Keratinocyte (primary cell): Measurements from ENCODE around the gene SMAD6. TPM values are rescaled to one million over a fixed set of nuclear protein-coding genes. Genes with fewer than 3 reads are reported as not detected.

Source experiments
- DNase-seq: peaks from one replicate; pipeline ENCODE4 v3.0.0-alpha.2; 2011; ENCODE audit warnings: low read depth, missing footprints, low spot score
- FAIRE-seq: peaks from 2 replicates; lab custom pipeline; 2011; peaks lifted over from hg19 to GRCh38; lab: Jason Lieb, UNC
- H2AFZ ChIP-seq: 2 replicates; pipeline ENCODE4 v1.6.0; 2012; ENCODE audit warnings: low read length, control low read depth, inconsistent platforms; ENCODE audit not compliant: control insufficient read depth
- H3K27ac ChIP-seq: 2 replicates; pipeline ENCODE4 v1.5.1; 2011; ENCODE audit warnings: low read length; ENCODE audit not compliant: control insufficient read depth, insufficient read depth
- H3K27me3 ChIP-seq: 3 replicates; pipeline ENCODE4 v1.6.0; 2011; ENCODE audit warnings: low read length; ENCODE audit not compliant: control insufficient read depth, insufficient read depth; ENCODE audit errors: extremely low read depth
- H3K36me3 ChIP-seq, 2 experiments: 2 replicates in 1 of 2; 3 replicates in 1 of 2; pipeline ENCODE4 v1.5.1; 2011; ENCODE audit warnings: low read length in 2 of 2, mild to moderate bottlenecking in 1 of 2; ENCODE audit not compliant: control insufficient read depth in 2 of 2, insufficient read depth in 2 of 2; ENCODE audit errors: extremely low read depth in 1 of 2
- H3K4me1 ChIP-seq: 3 replicates; pipeline ENCODE4 v1.5.1; 2011; ENCODE audit warnings: low read length; ENCODE audit not compliant: control insufficient read depth, insufficient read depth; ENCODE audit errors: extremely low read depth
- H3K4me2 ChIP-seq: 3 replicates; pipeline ENCODE4 v1.6.0; 2011; ENCODE audit warnings: low read depth, low read length; ENCODE audit not compliant: control insufficient read depth, insufficient read depth; ENCODE audit errors: extremely low read depth
- H3K4me3 ChIP-seq, 3 experiments: fragments of 200-600 bp in 1 of 3; sonication (generic) in 1 of 3; 2 replicates in 2 of 3; 3 replicates in 1 of 3; pipeline ENCODE4 v1.5.1; 2011 to 2016; ENCODE audit warnings: low read length in 3 of 3, mild to moderate bottlenecking in 3 of 3, control low read depth in 2 of 3, inconsistent platforms in 1 of 3, low read depth in 1 of 3, mixed read lengths in 1 of 3, mixed run types in 1 of 3, moderate library complexity in 1 of 3; ENCODE audit not compliant: control insufficient read depth in 2 of 3, insufficient read depth in 2 of 3; ENCODE audit errors: extremely low read depth in 1 of 3
- H3K79me2 ChIP-seq: 2 replicates; pipeline ENCODE4 v1.6.0; 2012; ENCODE audit warnings: low read length; ENCODE audit not compliant: control insufficient read depth, insufficient read depth
- H3K9ac ChIP-seq: 3 replicates; pipeline ENCODE4 v1.6.0; 2011; ENCODE audit warnings: low read length; ENCODE audit not compliant: control insufficient read depth, insufficient read depth; ENCODE audit errors: extremely low read depth
- H3K9me1 ChIP-seq: 3 replicates; pipeline ENCODE4 v1.6.0; 2011; ENCODE audit warnings: low read length; ENCODE audit not compliant: control insufficient read depth, insufficient read depth; ENCODE audit errors: extremely low read depth
- H3K9me3 ChIP-seq: 2 replicates; pipeline ENCODE4 v1.5.1; 2012; ENCODE audit warnings: low read depth, low read length; ENCODE audit not compliant: control insufficient read depth
- H4K20me1 ChIP-seq: 3 replicates; pipeline ENCODE4 v1.6.0; 2011; ENCODE audit warnings: low read length; ENCODE audit not compliant: control insufficient read depth, insufficient read depth; ENCODE audit errors: extremely low read depth
- CTCF ChIP-seq, 3 experiments: IDR thresholded peaks in 1 of 3; conservative IDR thresholded peaks in 1 of 3; optimal IDR thresholded peaks in 1 of 3; 2 replicates in 2 of 3; 3 replicates in 1 of 3; pipeline versions ENCODE3 to v1.5.1; 2011; ENCODE audit warnings: low read length in 3 of 3, mild to moderate bottlenecking in 3 of 3, moderate library complexity in 2 of 3, control low read depth in 1 of 3, inconsistent platforms in 1 of 3; ENCODE audit not compliant: insufficient read depth in 2 of 3; ENCODE audit errors: extremely low read depth in 1 of 3
- EZH2 ChIP-seq: IDR thresholded peaks from one replicate; pipeline ENCODE4 v1.6.1; 2012; ENCODE audit warnings: inconsistent platforms, mild to moderate bottlenecking, low read length, moderate library complexity
- dilution Hi-C: fragments of 300-500 bp; cut with MboI; formaldehyde crosslinking; loops from one replicate; pipeline ENCODE4 v1.7.0; 2020; ENCODE audit warnings: low sequenced_read_pairs; ENCODE audit not compliant: extremely low pct_ligation_motif_present
- polyA plus RNA-seq, 5 experiments: library from polyadenylated mRNA; depleted of rRNA in 3 of 5; stranded (reverse) in 3 of 5; stranded (forward) in 1 of 5; unstranded in 1 of 5; fragments of >200 nt; gene quantifications; 1 replicate in 1 of 5; 2 replicates in 3 of 5; 3 replicates in 1 of 5; pipeline versions ENCODE4 v1.2.1 to v1.2.3, GENCODE V29; 2011 to 2012; ENCODE audit warnings: missing spikeins in 2 of 5, low read depth in 1 of 5, low replicate concordance in 1 of 5

SMAD6 gene
- polyA plus RNA-seq, 1 donor (not counting 4 experiments of a cell fraction or from before 2014, with no cell fraction given) = 0.03 TPM

- no peak overlapping the region for H3K9ac ChIP-seq
- no peaks in the 10 kb centered on the region for H3K79me2 ChIP-seq
- dilution Hi-C loops = no loop called here
- no peaks in the 10 kb centered on the region for H3K36me3 ChIP-seq
- H4K20me1 ChIP-seq = no peaks in the 10 kb centered on the region
- peaks cover 2% of the 10 kb centered on the region for H3K27me3 ChIP-seq
- H3K4me3 ChIP-seq = no peak overlapping the region
- H3K9me3 ChIP-seq = no peaks in the 10 kb centered on the region
- FAIRE-seq (peak; percentile 36), DNase-seq (peak; percentile 46)
- H2AFZ ChIP-seq = no peak overlapping the region
- peak overlapping the region; percentile 40 for H3K4me2 ChIP-seq
- H3K27ac ChIP-seq = no peak overlapping the region
- peaks cover 19% of the 10 kb centered on the region for H3K4me1 ChIP-seq
- TF ChIP-seq EZH2 (no peak), CTCF (optimal IDR thresholded peaks at IDR 0.05 in 1 of 3, IDR thresholded peaks at IDR 0.05 in 1 of 3, conservative IDR thresholded peaks at IDR 0.05 in 1 of 3; ENCODE audit: extremely low read depth in 1 of 3, insufficient read depth in 2 of 3, low read length in 3 of 3) (no peak)
- no peaks in the 10 kb centered on the region for H3K9me1 ChIP-seq
Measured at GRCh38 chr15:66803182-66803729, 101.2 kb downstream of the SMAD6 start.

- no peak overlapping the region for H3K4me3 ChIP-seq
- dilution Hi-C loops = no loop called here
Measured at GRCh38 chr15:66803749-66804148, 101.7 kb downstream of the SMAD6 start.

More at GRCh38 chr15:66803749-66804148, 101.7 kb downstream of the SMAD6 start:
- Histone ChIP-seq H4K20me1 (no peaks in the 10 kb centered on the region), H3K79me2 (no peaks in the 10 kb centered on the region), H3K4me2 (no peak overlapping the region), H3K9me1 (no peaks in the 10 kb centered on the region), H3K9ac (no peak overlapping the region), H3K27me3 (no peaks in the 10 kb centered on the region), H2AFZ (no peak overlapping the region), H3K9me3 (no peaks in the 10 kb centered on the region), H3K4me1 (peaks cover 19% of the 10 kb centered on the region), H3K27ac (no peak overlapping the region), H3K36me3 (no peaks in the 10 kb centered on the region)
- TF ChIP-seq CTCF (optimal IDR thresholded peaks at IDR 0.05 in 1 of 3, IDR thresholded peaks at IDR 0.05 in 1 of 3, conservative IDR thresholded peaks at IDR 0.05 in 1 of 3; ENCODE audit: extremely low read depth in 1 of 3, insufficient read depth in 2 of 3, low read length in 3 of 3) (no peak), EZH2 (no peak)
- FAIRE-seq = no peak
- DNase-seq = no peak
